Measurements from ENCODE around the gene KRT4. TPM values are rescaled to one million over a fixed set of nuclear protein-coding genes. Genes with fewer than 3 reads are reported as not detected.

Gene KRT4
- total and polyA plus RNA-seq, 12 donors = 0.06 to 6.2 (median 0.61) TPM; not detected in 8

- WGBS, 4 donors = 65 to 74% (median 71%) methylated on average over 4 of the region's 4 CpGs
- Histone ChIP-seq H3K27ac (no peak overlapping the region), H3K27me3 (peaks cover 3% of the 10 kb centered on the region), H3K36me3 (replicated peaks in 1 of 2) (no peaks in the 10 kb centered on the region), H3K4me1 (replicated peaks in 1 of 2) (no peaks in the 10 kb centered on the region), H3K9me3 (replicated peaks in 1 of 3) (no peaks in the 10 kb centered on the region), H3K4me3 (no peak overlapping the region)
- DNase-seq = no peak
- intact Hi-C loops (cut with DNase I) = no loop called here
- TF ChIP-seq POLR2A (IDR thresholded peaks at IDR 0.05) = no peak
- TF ChIP-seq, protein P1, sequence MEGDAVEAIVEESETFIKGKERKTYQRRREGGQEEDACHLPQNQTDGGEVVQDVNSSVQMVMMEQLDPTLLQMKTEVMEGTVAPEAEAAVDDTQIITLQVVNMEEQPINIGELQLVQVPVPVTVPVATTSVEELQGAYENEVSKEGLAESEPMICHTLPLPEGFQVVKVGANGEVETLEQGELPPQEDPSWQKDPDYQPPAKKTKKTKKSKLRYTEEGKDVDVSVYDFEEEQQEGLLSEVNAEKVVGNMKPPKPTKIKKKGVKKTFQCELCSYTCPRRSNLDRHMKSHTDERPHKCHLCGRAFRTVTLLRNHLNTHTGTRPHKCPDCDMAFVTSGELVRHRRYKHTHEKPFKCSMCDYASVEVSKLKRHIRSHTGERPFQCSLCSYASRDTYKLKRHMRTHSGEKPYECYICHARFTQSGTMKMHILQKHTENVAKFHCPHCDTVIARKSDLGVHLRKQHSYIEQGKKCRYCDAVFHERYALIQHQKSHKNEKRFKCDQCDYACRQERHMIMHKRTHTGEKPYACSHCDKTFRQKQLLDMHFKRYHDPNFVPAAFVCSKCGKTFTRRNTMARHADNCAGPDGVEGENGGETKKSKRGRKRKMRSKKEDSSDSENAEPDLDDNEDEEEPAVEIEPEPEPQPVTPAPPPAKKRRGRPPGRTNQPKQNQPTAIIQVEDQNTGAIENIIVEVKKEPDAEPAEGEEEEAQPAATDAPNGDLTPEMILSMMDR (IDR thresholded peaks at IDR 0.05) = no peak
Measured at GRCh38 chr12:52825961-52826360, 12.0 kb upstream of the KRT4 start.

DNA sequence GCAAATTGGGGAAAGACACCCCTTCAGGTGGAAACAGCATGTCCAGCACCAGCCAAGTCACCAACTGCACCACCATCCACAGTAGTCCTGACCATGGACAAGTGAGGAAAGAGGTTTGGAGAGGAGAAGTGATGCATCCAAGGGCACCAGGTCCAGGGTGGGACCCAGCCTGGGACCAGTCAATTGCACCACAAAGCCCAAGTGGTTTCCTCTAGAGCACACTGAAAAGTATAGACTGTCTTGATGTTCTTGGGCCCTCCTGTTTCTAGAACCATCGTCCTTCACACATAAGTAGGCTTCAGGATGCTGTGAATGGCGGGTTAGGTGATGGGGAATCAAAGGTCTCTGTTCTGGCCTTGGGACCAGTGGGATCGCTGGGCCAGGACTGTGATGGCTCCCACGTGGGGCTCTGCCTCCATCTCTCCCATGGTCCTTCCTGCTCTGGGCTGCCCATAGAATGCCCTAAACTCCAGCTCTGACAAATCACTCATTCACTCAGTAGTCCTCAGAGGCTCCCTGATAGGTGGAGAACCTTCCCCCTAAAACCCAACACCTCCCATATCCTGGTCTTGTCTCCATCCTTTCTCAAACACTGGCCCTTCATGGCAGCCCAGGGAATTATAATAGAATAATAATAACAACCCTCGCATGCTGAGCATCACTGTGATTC, 11.0 kb upstream of the KRT4 start:
- 81 to 91% (median 88%) methylated on average over 5 of the region's 5 CpGs for WGBS, 4 donors
- DNase-seq = no peak
- no peak for TF ChIP-seq POLR2A (IDR thresholded peaks at IDR 0.05)
- TF ChIP-seq, protein P1 (IDR thresholded peaks at IDR 0.05) = no peak
- H3K4me1 ChIP-seq (replicated peaks in 1 of 2) = no peaks in the 10 kb centered on the region
- H3K9me3 ChIP-seq (replicated peaks in 1 of 3) = no peaks in the 10 kb centered on the region
- peaks cover 3% of the 10 kb centered on the region for H3K27me3 ChIP-seq
- no peaks in the 10 kb centered on the region for H3K36me3 ChIP-seq (replicated peaks in 1 of 2)
- H3K4me3 ChIP-seq = no peak overlapping the region
- intact Hi-C loops (cut with DNase I) = no loop called here
- H3K27ac ChIP-seq = no peak overlapping the region

DNA sequence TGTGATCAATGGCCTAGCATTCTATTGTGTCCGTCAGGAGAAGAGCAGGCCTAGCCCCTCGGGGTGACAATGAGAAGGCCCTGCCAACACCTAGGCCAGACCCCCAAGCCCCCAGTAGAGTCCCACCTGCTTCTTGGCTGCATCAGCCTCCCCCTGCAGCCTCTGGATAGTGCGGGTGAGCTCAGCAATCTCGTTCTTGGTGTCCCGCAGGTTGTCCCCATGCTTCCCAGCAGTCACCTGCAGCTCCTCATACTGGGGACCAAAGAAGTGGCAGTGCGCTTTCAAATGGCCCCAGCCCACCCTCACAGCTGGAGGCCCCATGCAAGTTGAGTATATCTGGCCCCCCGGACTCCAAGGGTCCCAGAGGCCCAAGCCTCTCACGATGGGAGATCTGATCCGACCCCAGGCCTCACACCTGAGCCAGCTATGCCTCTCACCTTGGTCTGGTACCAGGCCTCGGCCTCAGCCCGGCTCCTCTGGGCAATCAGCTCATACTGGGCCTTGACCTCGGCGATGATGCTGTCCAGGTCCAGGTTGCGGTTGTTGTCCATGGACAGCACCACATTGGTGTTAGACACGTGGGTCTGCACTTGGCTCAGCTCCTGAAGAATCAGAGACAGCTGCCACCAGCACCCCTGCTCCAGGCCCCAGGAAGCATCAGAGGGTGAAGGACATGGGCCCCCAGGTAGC, 10.0 kb upstream of the KRT4 start:
- no peak for DNase-seq
- 80 to 90% (median 87%) methylated on average over 4 to 15 of the region's 15 CpGs for WGBS, 4 donors

DNA sequence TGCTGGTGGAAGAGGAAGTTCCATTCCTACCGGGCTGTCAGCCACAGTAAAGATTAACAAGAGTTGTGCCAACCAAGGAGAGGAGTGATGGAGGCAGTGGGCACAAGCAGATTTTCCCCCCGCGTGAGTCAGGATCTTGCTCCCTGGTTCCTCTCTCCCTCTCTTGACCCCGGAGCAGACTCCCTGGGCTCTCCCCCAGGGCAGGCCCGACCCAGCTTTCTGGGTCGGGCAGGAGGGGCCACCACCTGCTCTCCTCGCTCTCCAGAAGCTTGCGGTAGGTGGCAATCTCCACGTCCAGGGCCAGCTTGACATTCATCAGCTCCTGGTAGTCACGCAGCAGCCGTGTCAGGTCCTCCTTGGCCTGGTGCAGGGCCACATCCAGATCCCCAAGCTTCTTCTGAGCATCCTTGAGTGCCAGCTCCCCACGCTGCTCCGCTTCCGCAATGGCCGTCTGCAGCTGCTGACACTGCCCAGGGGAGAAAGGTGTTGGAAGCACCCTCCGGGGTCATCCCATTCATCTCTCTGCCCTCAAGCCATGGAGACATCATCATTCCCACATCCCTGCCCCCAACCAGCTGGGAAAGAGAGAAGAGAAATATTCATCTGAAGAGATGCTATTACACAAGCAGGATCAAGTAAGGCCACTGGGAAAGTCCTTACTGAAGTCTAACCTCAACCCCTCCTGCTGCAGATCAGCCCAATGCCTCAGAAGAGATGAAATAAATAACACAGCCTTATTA, 9.0 kb upstream of the KRT4 start:
- intact Hi-C loops (cut with DNase I) = no loop called here
- Histone ChIP-seq H3K9me3 (replicated peaks in 1 of 3) (no peaks in the 10 kb centered on the region), H3K36me3 (replicated peaks in 1 of 2) (no peaks in the 10 kb centered on the region), H3K27me3 (peaks cover 13% of the 10 kb centered on the region), H3K4me1 (replicated peaks in 1 of 2) (no peaks in the 10 kb centered on the region), H3K4me3 (no peak overlapping the region), H3K27ac (no peak overlapping the region)
- TF ChIP-seq, protein P1 (IDR thresholded peaks at IDR 0.05) = no peak
- no peak for TF ChIP-seq POLR2A (IDR thresholded peaks at IDR 0.05)
- DNase-seq = no peak
- WGBS, 4 donors = 70 to 76% (median 72%) methylated on average over 9 to 16 of the region's 16 CpGs

More for the DNA sequence above, 10.0 kb upstream of the KRT4 start:
- Histone ChIP-seq H3K9me3 (replicated peaks in 1 of 3) (no peaks in the 10 kb centered on the region), H3K27ac (no peak overlapping the region), H3K4me1 (replicated peaks in 1 of 2) (no peaks in the 10 kb centered on the region), H3K27me3 (peaks cover 12% of the 10 kb centered on the region), H3K4me3 (no peak overlapping the region), H3K36me3 (replicated peaks in 1 of 2) (no peaks in the 10 kb centered on the region)
- TF ChIP-seq, protein P1 (IDR thresholded peaks at IDR 0.05) = no peak
- no peak for TF ChIP-seq POLR2A (IDR thresholded peaks at IDR 0.05)
- intact Hi-C loops (cut with DNase I) = no loop called here

Data from adrenal gland (tissue), 12 donors.